ENCODE results near the gene GRIN3A.

DNA sequence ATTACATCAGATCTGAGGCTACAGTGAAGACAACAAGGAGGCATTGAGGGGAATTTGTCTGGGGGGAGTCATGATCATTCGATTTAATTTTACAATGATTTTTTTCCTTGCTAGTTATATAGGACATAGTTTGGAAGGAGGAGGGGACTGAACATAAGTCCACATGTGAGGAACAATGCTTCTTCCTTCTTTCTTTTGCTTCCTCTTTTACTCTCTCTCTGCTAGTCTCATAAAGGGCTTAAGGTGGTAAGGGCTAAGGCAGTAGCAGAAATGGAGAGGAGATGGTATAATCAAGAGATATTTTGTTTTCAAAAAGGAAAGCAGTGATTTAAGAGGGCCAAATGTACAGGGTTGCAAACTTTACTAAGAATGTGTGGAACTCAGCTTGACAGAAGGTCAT, 64.3 kb downstream of the GRIN3A start:
- TF ChIP-seq POLR2A (IDR thresholded peaks at IDR 0.05; ENCODE audit: low read length) (no peak), GATA1 (IDR thresholded peaks at IDR 0.05; ENCODE audit: low read depth, low read length) (no peak)

Measured in erythroblast (primary cell).